NCI-H524 treated with DMSO at 0.1 percent for 48 hours (cell line): ENCODE results near the gene MIDN.
A peak's percentile ranks its signal among the peaks of the same experiment; 100 is the strongest.

ENCODE experiments used
- DNase-seq: peaks from one replicate; lab custom pipeline; 2025; lab: John Stamatoyannopoulos, UW

MIDN gene

DNA sequence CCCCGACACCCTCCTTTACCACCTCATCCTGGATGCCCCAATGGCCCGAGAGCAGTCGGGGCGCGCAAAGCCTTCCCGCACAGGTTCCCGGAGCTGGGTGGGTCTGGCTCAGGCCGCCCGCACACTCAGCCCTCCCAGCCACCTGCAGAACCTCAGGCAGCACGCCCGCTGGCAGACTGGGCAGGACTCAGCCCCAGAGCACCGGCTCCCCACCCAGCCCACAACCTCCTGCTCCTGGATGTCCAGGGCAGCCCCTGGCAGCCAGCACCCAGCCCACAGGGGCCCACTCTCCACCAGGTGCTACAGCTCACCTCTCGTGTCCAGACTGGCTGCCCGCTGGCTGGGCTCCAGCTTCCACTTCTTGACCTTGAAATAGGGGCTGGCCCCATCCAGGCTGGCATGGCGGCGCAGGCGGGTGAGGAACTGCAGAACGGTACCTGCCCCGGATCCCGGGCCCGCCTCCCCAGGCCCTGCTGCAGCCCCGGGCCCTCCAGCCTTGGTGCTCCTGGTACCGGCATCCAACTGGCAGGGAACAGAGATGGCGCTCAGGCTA, 15.2 kb upstream of the MIDN start:
- DNase-seq = no peak

DNA sequence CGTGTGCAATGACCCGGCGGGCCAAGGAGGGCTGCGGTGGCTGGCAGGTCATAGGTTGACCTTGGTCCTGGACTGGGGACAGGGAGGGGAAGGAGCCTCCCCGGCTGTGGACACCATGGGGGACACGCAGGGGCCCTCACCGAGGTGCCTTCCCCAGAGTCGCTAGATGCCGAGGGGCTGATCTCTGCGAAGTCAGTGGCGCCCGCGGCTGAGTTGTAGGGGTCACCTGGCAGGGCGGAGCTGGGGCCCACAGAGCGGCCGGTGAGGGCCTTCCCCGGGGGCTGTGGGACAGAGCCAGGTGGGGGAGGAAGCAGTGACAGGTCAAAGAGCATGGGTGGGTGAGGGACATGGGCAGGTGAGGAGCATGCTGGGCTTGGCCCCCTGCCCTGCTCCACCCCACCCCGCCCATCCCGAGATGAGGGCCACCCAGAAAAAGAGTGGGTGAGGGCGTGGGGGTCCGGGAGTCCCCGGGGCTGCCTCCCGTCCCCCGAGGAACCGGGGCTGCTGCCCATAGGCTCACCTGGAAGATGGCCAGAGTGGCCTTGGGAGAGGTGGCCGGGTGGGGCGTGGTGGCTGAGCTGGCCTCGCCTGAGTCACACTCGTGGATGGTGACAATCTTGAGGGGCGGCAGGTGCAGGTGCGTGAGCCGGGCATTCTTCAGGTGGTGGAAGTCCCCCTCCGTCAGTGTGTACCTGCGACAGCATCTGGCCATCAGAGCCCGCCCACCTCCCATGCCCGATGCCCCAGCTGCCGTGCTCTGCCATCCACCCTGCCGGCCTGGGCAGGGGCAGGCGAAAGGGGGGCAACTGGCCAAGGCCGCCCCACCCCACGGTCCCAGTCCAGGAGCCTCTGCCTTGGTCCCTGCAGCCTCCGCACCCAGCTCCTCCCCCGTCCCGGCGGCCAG, 14.1 kb upstream of the MIDN start:
- DNase-seq = no peak

DNA sequence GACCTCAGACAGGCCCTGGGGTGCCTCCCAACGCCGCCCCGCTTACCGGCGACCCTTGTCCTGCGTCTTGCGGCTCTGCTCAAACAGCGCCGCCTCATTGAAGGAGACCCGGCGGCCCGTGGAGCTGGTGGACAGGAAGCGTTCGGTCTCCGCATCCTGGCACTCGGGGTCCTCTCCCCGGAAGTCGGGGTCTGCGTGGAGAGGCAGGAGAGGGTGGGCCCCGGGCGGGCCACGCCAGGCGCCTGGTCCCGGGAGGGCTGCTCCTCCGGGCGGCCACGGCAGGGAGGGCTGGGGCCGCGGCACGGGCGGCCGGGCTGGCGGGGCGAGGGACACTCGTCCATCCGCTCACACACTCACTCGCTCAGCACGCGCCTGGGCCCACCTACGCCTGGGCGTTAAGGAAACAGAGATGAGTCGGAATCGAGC, 13.4 kb upstream of the MIDN start:
- DNase-seq = no peak

- no peak for DNase-seq
These were observed 12.5 kb upstream of the MIDN start for GRCh38 chr19:1235625-1236538.

DNA sequence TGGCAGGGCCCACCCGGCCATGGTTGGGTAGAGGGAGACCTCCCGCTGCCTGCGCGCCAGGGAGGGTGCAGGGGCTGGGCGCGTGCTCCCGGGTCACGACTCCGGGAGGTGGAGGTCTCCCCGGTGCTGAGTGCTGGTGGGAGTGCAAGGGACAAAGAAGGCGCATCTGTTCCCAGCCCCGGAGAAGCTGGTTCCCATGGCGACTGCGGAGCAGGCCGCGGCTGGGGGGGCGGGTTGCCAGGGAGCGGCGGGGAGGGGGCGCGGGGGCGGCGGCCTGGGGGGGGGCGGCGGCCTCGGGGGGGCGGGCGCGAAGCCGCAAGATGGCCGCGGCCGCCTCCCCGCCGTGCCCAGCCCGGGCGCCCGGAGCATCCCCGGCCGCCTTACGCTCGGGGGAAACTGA, 11.8 kb upstream of the MIDN start:
- no peak for DNase-seq

DNA sequence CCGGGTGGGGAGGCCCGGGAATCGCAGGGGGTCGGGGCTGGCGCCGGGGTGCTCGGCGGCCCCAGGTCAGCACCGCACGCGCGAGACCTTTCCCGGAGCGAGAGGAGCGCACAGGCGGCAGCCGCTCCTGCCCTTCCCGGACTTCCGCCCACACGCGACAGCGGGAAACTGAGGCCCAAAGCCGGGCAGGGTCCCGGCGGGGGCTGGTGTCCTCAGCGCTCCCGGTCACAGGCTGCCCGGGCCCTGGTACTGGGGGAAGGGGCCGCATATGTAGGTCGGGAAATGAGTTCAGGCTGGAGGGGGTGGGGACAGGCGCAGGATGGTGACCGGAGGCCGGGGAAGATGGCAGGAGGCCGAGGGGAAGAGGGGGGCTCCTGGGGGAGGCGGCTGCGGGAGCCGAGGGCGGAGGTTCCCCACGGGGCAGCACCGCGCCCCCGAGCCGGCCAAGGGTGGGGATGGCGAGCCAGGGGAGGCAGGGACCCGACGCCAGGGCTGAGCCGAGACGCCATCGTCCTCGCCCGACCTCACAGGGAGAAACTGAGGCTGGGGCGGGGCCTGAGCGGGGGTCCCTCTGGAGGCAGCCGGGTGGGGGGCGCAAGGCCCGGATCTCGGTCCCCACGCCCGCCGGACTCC, 11.2 kb upstream of the MIDN start:
- no peak for DNase-seq

DNA sequence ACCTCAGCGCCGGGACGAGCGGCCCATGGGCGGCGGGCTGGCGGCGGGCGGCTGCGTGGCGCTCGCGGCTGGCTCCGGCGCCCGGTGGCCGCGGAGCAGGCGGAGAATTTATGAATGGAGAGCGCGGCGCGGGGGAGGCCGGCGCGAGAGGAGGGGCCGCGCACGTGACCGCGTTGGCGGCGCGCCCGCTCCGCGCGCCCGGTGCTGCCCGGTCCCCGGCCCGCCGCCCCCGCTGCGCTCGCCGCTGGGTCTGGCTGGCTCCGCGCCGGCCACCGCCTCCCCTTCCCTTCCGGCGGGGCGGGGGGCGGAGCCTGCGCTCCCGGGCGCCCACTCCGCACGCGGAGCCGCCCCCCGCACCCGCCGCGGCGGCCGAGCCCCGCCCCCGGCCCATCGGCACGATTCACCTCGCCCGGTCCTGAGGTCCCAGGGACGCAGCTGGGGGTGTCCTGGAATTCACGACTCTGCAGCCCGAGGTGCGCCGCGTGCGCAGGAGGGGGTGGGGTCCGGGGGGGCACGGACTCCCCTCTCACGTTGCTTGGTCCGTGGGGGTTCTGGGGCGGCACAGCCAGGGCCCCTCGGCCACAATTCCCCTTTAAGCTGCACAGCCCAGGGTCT, 10.5 kb upstream of the MIDN start, which contains the start of gene CBARP:
CBARP (minus strand) TSS at position 252 of the 615 bp plus-strand sequence. CDS start 1,905 bp downstream, outside the sequence.
- DNase-seq = no peak

GRCh38 chr19:1238369-1239303, 9.7 kb upstream of the MIDN start:
- DNase-seq = no peak

GRCh38 chr19:1239420-1239795, 9.0 kb upstream of the MIDN start:
- no peak for DNase-seq

- no peak for DNase-seq
These were observed 8.3 kb upstream of the MIDN start for GRCh38 chr19:1239796-1240737.

DNA sequence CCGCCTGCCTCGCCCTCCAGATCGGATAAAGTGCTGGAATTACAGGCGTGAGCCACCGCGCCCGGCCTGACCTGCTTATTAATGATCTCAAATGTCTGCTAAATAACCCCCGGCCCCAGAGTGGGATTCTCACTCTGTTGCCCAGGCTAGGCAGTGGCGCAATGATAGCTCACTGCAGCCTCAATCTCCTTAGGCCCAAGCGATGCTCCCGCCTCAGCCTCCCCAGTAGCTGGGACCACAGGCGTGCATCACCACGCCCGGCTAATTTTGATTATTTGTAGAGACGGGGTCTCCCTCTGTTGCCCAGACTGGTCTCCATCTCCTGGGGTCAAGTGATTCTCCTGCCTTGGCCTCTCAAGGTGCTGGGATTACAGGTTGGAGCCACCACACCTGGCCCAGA, 7.5 kb upstream of the MIDN start:
- no peak for DNase-seq

- peak; percentile 66 for DNase-seq
These were observed 6.8 kb upstream of the MIDN start, which contains the start of gene ATP5F1D for GRCh38 chr19:1241417-1242095. Gene ATP5F1D (plus strand): TSS chr19:1241751. CDS start chr19:1241851, 100 bp downstream.

- no peak for DNase-seq
These were observed 4.4 kb upstream of the MIDN start for GRCh38 chr19:1243768-1244692.

- DNase-seq = no peak
These were observed 3.5 kb upstream of the MIDN start for GRCh38 chr19:1244693-1245451.

DNA sequence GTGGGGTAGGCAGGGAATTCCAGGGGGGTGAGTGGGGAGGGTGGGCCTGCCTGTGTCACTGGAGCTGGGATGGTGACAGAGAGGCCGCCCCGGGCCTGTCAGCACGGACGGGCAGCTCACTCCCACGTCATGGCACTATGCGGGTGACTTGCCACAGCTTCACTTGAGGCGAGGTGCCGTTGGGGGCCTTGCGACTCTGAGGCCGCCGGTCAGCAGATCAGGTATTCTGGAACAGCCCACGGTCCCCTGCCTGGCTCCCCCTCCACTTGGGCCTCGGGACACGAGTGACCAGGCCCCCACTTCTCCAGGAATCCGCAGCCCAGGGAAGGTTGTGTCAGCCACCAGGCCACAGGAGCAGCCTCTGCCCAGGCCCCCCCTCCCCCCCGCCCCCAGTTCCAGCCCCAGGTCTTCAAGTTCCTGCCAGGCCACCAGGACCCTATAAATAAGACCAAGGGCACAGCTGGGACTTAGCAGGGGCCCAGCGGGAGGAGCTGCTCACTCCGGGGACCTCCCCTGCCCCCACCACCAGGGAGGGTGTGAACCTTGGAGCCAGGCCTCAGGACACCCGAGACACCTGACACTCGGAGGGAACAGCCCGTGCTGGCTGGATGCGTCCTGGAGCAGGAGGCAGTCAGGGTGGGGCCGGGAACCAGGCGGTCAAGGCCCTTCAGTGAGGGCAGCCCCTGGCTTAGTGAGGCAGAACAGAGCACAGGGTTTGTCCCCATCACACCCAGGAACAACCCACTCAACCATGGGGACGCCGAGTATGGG, 2.7 kb upstream of the MIDN start:
- DNase-seq = no peak
